Measurements from ENCODE around the gene XAB2. TPM values are rescaled to one million over a fixed set of nuclear protein-coding genes. Genes with fewer than 3 reads are reported as not detected.

The XAB2 gene
- total RNA-seq, 1 donor from 2014 or later = 30.5 TPM

DNA sequence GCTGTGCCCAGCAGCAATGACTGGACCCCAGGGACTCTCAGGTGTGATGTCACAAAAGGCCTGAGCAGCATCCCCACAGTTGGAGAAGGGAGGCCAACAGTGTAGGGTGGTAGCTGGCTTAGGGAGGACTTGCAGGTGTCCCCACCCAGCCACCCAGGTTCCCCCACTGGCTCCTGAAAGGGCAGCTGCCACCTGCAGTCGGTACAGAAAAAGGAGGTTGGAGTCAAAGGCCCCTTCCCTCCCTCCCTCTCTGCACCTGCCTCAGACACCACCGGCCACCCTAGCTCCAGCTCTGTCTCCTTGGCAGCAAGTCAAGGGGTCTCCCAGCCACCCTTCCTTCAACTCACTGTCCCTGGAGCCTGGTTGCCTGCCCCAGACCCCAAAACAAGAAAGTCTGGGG, 4.4 kb upstream of the XAB2 start, which contains the start of gene PCP2:
Gene PCP2 (minus strand): TSS at position 22 of the 400 bp plus-strand sequence. CDS start 262 bp downstream, outside the sequence.
- DNase-seq (ENCODE audit: low read depth) = no peak

- no peak for DNase-seq (ENCODE audit: low read depth)
Measured at GRCh38 chr19:7632340-7633203, 3.2 kb upstream of the XAB2 start.

DNA sequence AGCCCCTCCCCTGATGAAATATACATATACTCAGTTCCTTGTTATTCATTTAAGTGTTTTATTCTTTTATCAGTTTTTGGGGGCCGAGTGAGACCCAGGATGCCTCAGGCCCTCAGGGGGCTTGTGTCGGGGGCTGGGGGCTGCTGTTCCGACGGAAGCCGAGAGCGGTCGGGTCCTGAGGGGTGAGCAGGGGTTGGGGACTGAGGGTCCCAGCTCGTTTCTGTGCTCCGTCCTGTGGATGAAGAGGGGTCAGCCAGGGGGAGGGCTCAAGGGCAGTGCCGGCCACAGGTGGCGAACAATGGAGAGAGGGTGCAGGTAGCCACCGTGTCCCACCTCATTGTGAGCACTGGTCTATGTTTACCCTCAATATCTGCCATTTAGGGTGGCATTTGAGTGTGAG, 2.2 kb upstream of the XAB2 start:
- no peak for DNase-seq (ENCODE audit: low read depth)

GRCh38 chr19:7628589-7629311, 595 bp downstream of the XAB2 start:
- no peak for DNase-seq (ENCODE audit: low read depth)

DNA sequence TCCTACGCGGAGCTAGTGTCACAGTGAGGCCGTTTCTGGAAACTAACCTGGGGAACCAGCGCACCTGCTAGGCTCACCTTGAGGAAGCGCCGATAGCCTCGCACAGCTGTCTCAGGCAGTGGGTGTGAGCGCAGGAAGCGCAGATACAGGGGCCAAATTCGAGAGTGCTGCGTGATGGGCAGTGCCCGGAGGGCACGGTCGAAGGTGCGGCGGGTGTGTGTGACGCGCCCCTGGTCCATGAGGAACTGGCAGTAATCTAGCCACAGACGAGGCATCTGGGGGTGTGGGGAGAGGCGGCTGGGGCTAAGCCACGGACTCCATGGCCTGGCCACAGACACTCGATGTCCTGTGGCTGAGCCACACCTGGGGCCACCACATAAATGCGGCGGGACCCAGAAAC, 2.2 kb downstream of the XAB2 start:
- no peak for DNase-seq (ENCODE audit: low read depth)

DNA sequence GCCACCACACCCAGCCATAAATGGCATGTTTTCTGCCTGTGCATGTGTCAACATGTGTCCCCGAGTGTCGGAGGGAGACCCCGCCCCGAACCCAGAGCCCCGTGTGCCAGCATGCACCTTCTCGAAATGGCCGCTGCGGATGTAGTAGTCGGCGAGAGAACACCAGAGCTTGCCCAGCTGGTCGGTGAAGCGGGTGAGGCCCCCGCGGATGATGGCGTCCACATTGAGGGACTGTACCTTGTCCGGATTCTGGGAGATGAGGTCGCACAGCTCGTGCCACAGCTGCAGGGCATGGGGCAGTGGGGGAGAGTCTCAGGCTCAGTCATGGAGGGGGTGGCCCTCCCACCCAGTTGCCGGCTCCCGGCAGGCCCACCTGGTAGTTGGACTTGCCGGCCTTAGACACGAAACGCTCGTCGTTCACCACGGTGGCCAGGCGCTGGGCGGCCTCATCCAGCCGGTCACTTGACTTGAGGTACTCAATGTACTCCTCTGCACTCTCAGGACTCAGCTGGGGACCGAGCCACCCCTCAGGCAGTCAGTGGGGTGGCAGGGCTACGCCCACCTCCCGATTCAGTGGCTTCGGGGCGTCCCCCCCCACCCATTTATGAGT, 3.5 kb downstream of the XAB2 start:
- no peak for DNase-seq (ENCODE audit: low read depth)

- no peak for DNase-seq (ENCODE audit: low read depth)
Measured at GRCh38 chr19:7624810-7625209, 4.5 kb downstream of the XAB2 start.

- no peak for DNase-seq (ENCODE audit: low read depth)
Measured at GRCh38 chr19:7623725-7624603, 5.4 kb downstream of the XAB2 start.

DNA sequence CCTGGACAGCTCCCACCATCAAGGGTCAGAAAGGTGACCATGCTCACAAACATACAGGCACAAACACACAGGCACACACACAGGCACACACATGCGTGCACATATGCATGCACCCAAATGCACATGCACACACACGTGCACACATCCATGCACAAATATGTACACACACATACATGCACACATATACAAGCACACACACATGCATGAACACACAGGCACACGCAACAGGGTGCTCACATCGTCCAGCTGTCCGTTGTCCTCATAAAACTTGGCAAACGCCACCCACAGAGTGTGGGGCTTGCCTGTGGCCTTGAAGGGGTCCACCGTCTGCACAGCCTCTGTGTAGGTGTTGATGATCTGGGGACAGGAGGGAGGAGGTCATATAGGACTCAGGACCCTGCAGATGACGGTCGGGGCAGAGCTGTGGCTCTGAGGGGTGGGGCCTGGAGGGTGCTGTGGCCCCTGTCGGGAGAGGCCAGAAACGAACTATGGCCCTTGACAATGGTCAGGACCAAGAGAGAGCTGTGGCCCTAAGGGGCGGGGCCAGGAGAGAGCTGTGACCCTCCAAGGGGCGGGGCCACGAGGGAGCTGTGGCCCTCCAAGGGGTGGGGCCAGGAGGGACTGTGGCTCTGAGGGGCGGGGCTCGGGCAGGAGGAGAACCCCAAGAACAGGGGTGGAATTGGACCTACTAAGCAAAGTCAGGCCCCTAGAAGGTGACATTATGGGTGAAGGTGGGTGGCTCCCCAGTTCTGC, 6.2 kb downstream of the XAB2 start:
- no peak for DNase-seq (ENCODE audit: low read depth)

- no peak for DNase-seq (ENCODE audit: low read depth)
Measured at GRCh38 chr19:7620442-7621412, 8.6 kb downstream of the XAB2 start.

GRCh38 chr19:7619671-7620441, 9.5 kb downstream of the XAB2 start:
- no peak for DNase-seq (ENCODE audit: low read depth)

GRCh38 chr19:7618771-7619510, 10.4 kb downstream of the XAB2 start:
- no peak for DNase-seq (ENCODE audit: low read depth)

- DNase-seq (ENCODE audit: low read depth) = no peak
Measured at GRCh38 chr19:7618348-7618747, 11.0 kb downstream of the XAB2 start.

DNA sequence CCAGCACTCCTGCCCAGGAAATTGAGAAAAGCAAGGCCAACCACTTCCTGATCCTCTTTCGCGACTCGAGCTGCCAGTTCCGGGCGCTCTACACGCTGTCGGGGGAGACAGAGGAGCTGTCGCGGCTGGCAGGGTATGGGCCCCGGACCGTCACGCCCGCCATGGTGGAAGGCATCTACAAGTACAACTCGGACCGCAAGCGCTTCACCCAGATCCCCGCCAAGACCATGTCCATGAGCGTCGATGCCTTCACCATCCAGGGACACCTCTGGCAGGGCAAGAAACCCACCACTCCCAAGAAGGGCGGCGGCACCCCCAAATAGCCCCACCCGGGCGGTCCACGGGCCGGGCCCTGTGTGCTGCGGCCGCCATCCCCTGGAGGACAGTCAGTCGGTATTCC, 11.6 kb downstream of the XAB2 start:
- no peak for DNase-seq (ENCODE audit: low read depth)

GRCh38 chr19:7617172-7617571, 12.2 kb downstream of the XAB2 start:
- DNase-seq (ENCODE audit: low read depth) = no peak

GRCh38 chr19:7614859-7615741, 14.2 kb downstream of the XAB2 start:
- no peak for DNase-seq (ENCODE audit: low read depth)
